T-helper 17 cell (primary cell): Measurements from ENCODE around the gene PFDN4. TPM values are rescaled to one million over a fixed set of nuclear protein-coding genes. Genes with fewer than 3 reads are reported as not detected.

Experiments used
- ATAC-seq: fragments of 150-1000 bp; cut with Tn5 transposase; 2 replicates; pipeline ENCODE4 v1.10.0; 2021; ENCODE audit warnings: mild to moderate bottlenecking, moderate library complexity
- DNase-seq, 3 donors: peaks; one replicate each; pipeline versions ENCODE4 v3.0.0 to v3.0.0-alpha.2; 2020 to 2021
- H3K9me3 ChIP-seq: one replicate; pipeline ENCODE4 v1.7.0; 2013; ENCODE audit warnings: low read length, mild to moderate bottlenecking; ENCODE audit not compliant: control insufficient read depth, poor library complexity, severe bottlenecking
- H3K27ac Mint-ChIP-seq: one replicate; pipeline ENCODE4 v1.8.0; 2022; ENCODE audit warnings: mild to moderate bottlenecking, moderate library complexity, mixed read lengths
- H3K27me3 Mint-ChIP-seq: one replicate; pipeline ENCODE4 v1.8.0; 2022; ENCODE audit warnings: mixed read lengths
- H3K36me3 Mint-ChIP-seq: one replicate; pipeline ENCODE4 v1.8.0; 2022; ENCODE audit warnings: low read depth, mixed read lengths
- H3K4me1 Mint-ChIP-seq: one replicate; pipeline ENCODE4 v1.8.0; 2022; ENCODE audit warnings: mild to moderate bottlenecking, mixed read lengths
- H3K4me3 Mint-ChIP-seq: one replicate; pipeline ENCODE4 v1.8.0; 2022; ENCODE audit warnings: mild to moderate bottlenecking, moderate library complexity, mixed read lengths
- total RNA-seq, 4 donors: library from RNA in 2 of 4; stranded (reverse) in 2 of 4; gene quantifications; one replicate each; pipeline ENCODE4 v1.2.3 and lab custom pipeline; 2022 to 2026

PFDN4 gene
- total RNA-seq, 2 donors from 2014 or later = 16.9 to 21.3 TPM

- Mint-ChIP-seq H3K27ac (no peak overlapping the region), H3K36me3 (peaks cover 4% of the 10 kb centered on the region), H3K4me3 (no peak overlapping the region), H3K4me1 (peaks cover 2% of the 10 kb centered on the region), H3K27me3 (peaks cover 60% of the 10 kb centered on the region)
- ATAC-seq = no peak
- no peaks in the 10 kb centered on the region for H3K9me3 ChIP-seq
- no peak for DNase-seq
These were observed 39.7 kb upstream of the PFDN4 start for GRCh38 chr20:54167909-54168872.

GRCh38 chr20:54168961-54169862, 38.7 kb upstream of the PFDN4 start:
- DNase-seq = no peak
- H3K4me1 Mint-ChIP-seq = peaks cover 6% of the 10 kb centered on the region
- peaks cover 62% of the 10 kb centered on the region for H3K27me3 Mint-ChIP-seq
- H3K9me3 ChIP-seq = no peaks in the 10 kb centered on the region
- peaks cover 4% of the 10 kb centered on the region for H3K36me3 Mint-ChIP-seq
- no peak overlapping the region for H3K27ac Mint-ChIP-seq
- H3K4me3 Mint-ChIP-seq = no peak overlapping the region
- no peak for ATAC-seq

GRCh38 chr20:54170026-54170471, 37.8 kb upstream of the PFDN4 start:
- Mint-ChIP-seq H3K27ac (no peak overlapping the region), H3K27me3 (peaks cover 67% of the 10 kb centered on the region), H3K4me3 (no peak overlapping the region), H3K4me1 (peaks cover 12% of the 10 kb centered on the region), H3K36me3 (peaks cover 6% of the 10 kb centered on the region)
- no peak for ATAC-seq
- no peak for DNase-seq
- no peaks in the 10 kb centered on the region for H3K9me3 ChIP-seq

- Mint-ChIP-seq H3K27ac (no peak overlapping the region), H3K36me3 (peaks cover 6% of the 10 kb centered on the region), H3K4me3 (no peak overlapping the region), H3K27me3 (peaks cover 68% of the 10 kb centered on the region), H3K4me1 (peaks cover 12% of the 10 kb centered on the region)
- ATAC-seq (no peak), DNase-seq (no peak)
- no peaks in the 10 kb centered on the region for H3K9me3 ChIP-seq
These were observed 36.9 kb upstream of the PFDN4 start for GRCh38 chr20:54170963-54171362.

GRCh38 chr20:54172532-54172855, 35.4 kb upstream of the PFDN4 start:
- no peaks in the 10 kb centered on the region for H3K9me3 ChIP-seq
- H3K36me3 Mint-ChIP-seq = peaks cover 6% of the 10 kb centered on the region
- H3K4me1 Mint-ChIP-seq = peaks cover 12% of the 10 kb centered on the region
- DNase-seq (no peak), ATAC-seq (no peak)
- no peak overlapping the region for H3K27ac Mint-ChIP-seq
- H3K27me3 Mint-ChIP-seq = peaks cover 75% of the 10 kb centered on the region
- peak overlapping the region; percentile 74 for H3K4me3 Mint-ChIP-seq

- H3K36me3 Mint-ChIP-seq = peaks cover 6% of the 10 kb centered on the region
- ATAC-seq (no peak), DNase-seq (no peak)
- peak overlapping the region; percentile 74 for H3K4me3 Mint-ChIP-seq
- H3K4me1 Mint-ChIP-seq = peaks cover 12% of the 10 kb centered on the region
- no peaks in the 10 kb centered on the region for H3K9me3 ChIP-seq
- no peak overlapping the region for H3K27ac Mint-ChIP-seq
- H3K27me3 Mint-ChIP-seq = peaks cover 77% of the 10 kb centered on the region
These were observed 34.8 kb upstream of the PFDN4 start for GRCh38 chr20:54172856-54173652.

GRCh38 chr20:54173653-54174456, 34.0 kb upstream of the PFDN4 start, which contains the start of gene CYP24A1:
Gene CYP24A1 (minus strand): TSS chr20:54173986. CDS start chr20:54173579, 407 bp downstream.
- no peaks in the 10 kb centered on the region for H3K9me3 ChIP-seq
- peak within 1 kb of the TSS; percentile 74 for H3K4me3 Mint-ChIP-seq
- peaks cover 82% of the 10 kb centered on the region for H3K27me3 Mint-ChIP-seq
- DNase-seq (no peak), ATAC-seq (peak; percentile 47)
- peaks cover 6% of the 10 kb centered on the region for H3K36me3 Mint-ChIP-seq
- H3K4me1 Mint-ChIP-seq = peaks cover 10% of the 10 kb centered on the region
- H3K27ac Mint-ChIP-seq = no peak within 1 kb of the TSS

GRCh38 chr20:54174457-54175175, 33.3 kb upstream of the PFDN4 start:
- no peaks in the 10 kb centered on the region for H3K9me3 ChIP-seq
- H3K4me3 Mint-ChIP-seq = peak overlapping the region; percentile 71
- peaks cover 6% of the 10 kb centered on the region for H3K36me3 Mint-ChIP-seq
- H3K27me3 Mint-ChIP-seq = peaks cover 76% of the 10 kb centered on the region
- DNase-seq (no peak), ATAC-seq (peak; percentile 8)
- H3K27ac Mint-ChIP-seq = no peak overlapping the region
- peaks cover 10% of the 10 kb centered on the region for H3K4me1 Mint-ChIP-seq

- peaks cover 76% of the 10 kb centered on the region for H3K27me3 Mint-ChIP-seq
- no peak overlapping the region for H3K27ac Mint-ChIP-seq
- H3K9me3 ChIP-seq = no peaks in the 10 kb centered on the region
- peaks cover 2% of the 10 kb centered on the region for H3K36me3 Mint-ChIP-seq
- H3K4me3 Mint-ChIP-seq = no peak overlapping the region
- peaks cover 10% of the 10 kb centered on the region for H3K4me1 Mint-ChIP-seq
- ATAC-seq (no peak), DNase-seq (no peak)
These were observed 31.3 kb upstream of the PFDN4 start for GRCh38 chr20:54176610-54177009.

GRCh38 chr20:54177378-54177777, 30.5 kb upstream of the PFDN4 start:
- Mint-ChIP-seq H3K36me3 (peaks cover 2% of the 10 kb centered on the region), H3K4me1 (peaks cover 10% of the 10 kb centered on the region), H3K27me3 (peaks cover 71% of the 10 kb centered on the region), H3K4me3 (no peak overlapping the region), H3K27ac (no peak overlapping the region)
- no peaks in the 10 kb centered on the region for H3K9me3 ChIP-seq
- ATAC-seq = no peak
- no peak for DNase-seq

GRCh38 chr20:54178256-54178655, 29.6 kb upstream of the PFDN4 start:
- Mint-ChIP-seq H3K27me3 (peaks cover 71% of the 10 kb centered on the region), H3K4me3 (no peak overlapping the region), H3K4me1 (peaks cover 10% of the 10 kb centered on the region), H3K36me3 (peaks cover 2% of the 10 kb centered on the region), H3K27ac (no peak overlapping the region)
- H3K9me3 ChIP-seq = no peaks in the 10 kb centered on the region
- ATAC-seq (no peak), DNase-seq (no peak)
